Mesothelial cell of epicardium (in vitro differentiated cells): ENCODE measurements around the gene TLK2. TPM values are rescaled to one million over a fixed set of nuclear protein-coding genes. Genes with fewer than 3 reads are reported as not detected.
"Not testable (repeated sequence)": the region's sequence is repeated elsewhere in the genome, so short reads cannot be mapped to it uniquely, and the experiment has no call there.

Experiments used
- DNase-seq, 2 experiments: peaks; one replicate each; pipeline ENCODE4 v3.0.0; 2021; ENCODE audit warnings: low spot score in 2 of 2; ENCODE audit not compliant: unreplicated experiment in 2 of 2
- H3K27ac Mint-ChIP-seq: 2 replicates; pipeline ENCODE4 v1.8.0; 2021; ENCODE audit warnings: mixed read lengths
- H3K27me3 Mint-ChIP-seq: 2 replicates; pipeline ENCODE4 v1.8.0; 2021; ENCODE audit warnings: low read depth, mixed read lengths
- H3K36me3 Mint-ChIP-seq: 2 replicates; pipeline ENCODE4 v1.8.0; 2021; ENCODE audit warnings: mixed read lengths
- H3K4me1 Mint-ChIP-seq: 2 replicates; pipeline ENCODE4 v1.8.0; 2021; ENCODE audit warnings: mixed read lengths
- H3K4me3 Mint-ChIP-seq: 2 replicates; pipeline ENCODE4 v1.8.0; 2021; ENCODE audit warnings: mild to moderate bottlenecking, moderate library complexity, mixed read lengths
- H3K9me3 Mint-ChIP-seq: 2 replicates; pipeline ENCODE4 v1.8.0; 2021; ENCODE audit warnings: mixed read lengths
- CTCF ChIP-seq: fragments of 200-600 bp; sonication (generic); IDR thresholded peaks from one replicate; pipeline ENCODE4 v1.5.0; 2021; ENCODE audit warnings: antibody characterized with exemption; ENCODE audit not compliant: unreplicated experiment
- total RNA-seq: library from RNA; stranded (reverse); gene quantifications from 3 replicates; pipeline ENCODE4 v1.2.1, GENCODE V29; 2021

The TLK2 gene
- total RNA-seq, 1 donor from 2014 or later: 61.6 TPM

GRCh38 chr17:62605588-62605987 is 127.0 kb downstream of the TLK2 start:
- no peaks in the 10 kb centered on the region for H3K27me3 Mint-ChIP-seq
- no peak for DNase-seq
- no peak overlapping the region for H3K27ac Mint-ChIP-seq
- TF ChIP-seq CTCF: no peak
- H3K4me1 Mint-ChIP-seq: no peaks in the 10 kb centered on the region
- H3K36me3 Mint-ChIP-seq: peaks cover 43% of the 10 kb centered on the region
- H3K4me3 Mint-ChIP-seq: no peak overlapping the region
- no peaks in the 10 kb centered on the region for H3K9me3 Mint-ChIP-seq

GRCh38 chr17:62611292-62611691 is 132.7 kb downstream of the TLK2 start:
- Mint-ChIP-seq H3K4me3 (no peak overlapping the region), H3K27ac (no peak overlapping the region), H3K9me3 (no peaks in the 10 kb centered on the region), H3K27me3 (no peaks in the 10 kb centered on the region), H3K4me1 (peaks cover 20% of the 10 kb centered on the region), H3K36me3 (peaks cover 47% of the 10 kb centered on the region)
- DNase-seq: no peak
- TF ChIP-seq CTCF: no peak

- Mint-ChIP-seq H3K4me3 (no peak overlapping the region), H3K27ac (no peak overlapping the region), H3K36me3 (peaks cover 42% of the 10 kb centered on the region), H3K27me3 (no peaks in the 10 kb centered on the region), H3K9me3 (no peaks in the 10 kb centered on the region), H3K4me1 (peaks cover 20% of the 10 kb centered on the region)
- no peak for DNase-seq
- TF ChIP-seq CTCF: no peak
Measured at GRCh38 chr17:62611728-62612127, 133.1 kb downstream of the TLK2 start.

- not testable (repeated sequence) for H3K27ac Mint-ChIP-seq, H3K9me3 Mint-ChIP-seq, H3K27me3 Mint-ChIP-seq, H3K4me3 Mint-ChIP-seq, DNase-seq
- Mint-ChIP-seq H3K4me1 (peaks cover 25% of the 10 kb centered on the region), H3K36me3 (peaks cover 39% of the 10 kb centered on the region)
Measured at GRCh38 chr17:62612289-62612688, 133.7 kb downstream of the TLK2 start.

- H3K9me3 Mint-ChIP-seq, DNase-seq, H3K4me3 Mint-ChIP-seq, H3K27me3 Mint-ChIP-seq: not testable (repeated sequence)
- H3K27ac Mint-ChIP-seq: peak overlapping the region; percentile 86
- peaks cover 33% of the 10 kb centered on the region for H3K36me3 Mint-ChIP-seq
- peaks cover 33% of the 10 kb centered on the region for H3K4me1 Mint-ChIP-seq
Measured at GRCh38 chr17:62613095-62613494, 134.5 kb downstream of the TLK2 start.

- Mint-ChIP-seq H3K4me3 (no peak overlapping the region), H3K36me3 (peaks cover 28% of the 10 kb centered on the region), H3K27ac (peak overlapping the region; percentile 89), H3K4me1 (peaks cover 34% of the 10 kb centered on the region), H3K27me3 (no peaks in the 10 kb centered on the region), H3K9me3 (no peaks in the 10 kb centered on the region)
- no peak for DNase-seq
- no peak for TF ChIP-seq CTCF
Measured at GRCh38 chr17:62614142-62614541, 135.5 kb downstream of the TLK2 start.

GRCh38 chr17:62615503-62615902 is 136.9 kb downstream of the TLK2 start:
- Mint-ChIP-seq H3K4me1 (peaks cover 34% of the 10 kb centered on the region), H3K27me3 (no peaks in the 10 kb centered on the region), H3K36me3 (peaks cover 19% of the 10 kb centered on the region), H3K27ac (peak overlapping the region; percentile 10), H3K9me3 (no peaks in the 10 kb centered on the region), H3K4me3 (no peak overlapping the region)
- no peak for DNase-seq
- TF ChIP-seq CTCF: no peak
